ENCODE data around the gene FZD1. TPM values are rescaled to one million over a fixed set of nuclear protein-coding genes. Genes with fewer than 3 reads are reported as not detected.
A peak's percentile ranks its signal among the peaks of the same experiment; 100 is the strongest.

Gene FZD1
- total and polyA plus RNA-seq, 2 donors = 1.4 to 2.8 TPM

GRCh38 chr7:91291902-91292301 is 27.7 kb downstream of the FZD1 start:
- no peak for DNase-seq (ENCODE audit: low read depth in 6 of 9, low spot score in 9 of 9)
- Histone ChIP-seq H3K27ac (ENCODE audit: low read depth in 1 of 2, low read length in 1 of 2) (no peak overlapping the region), H3K4me3 (ENCODE audit: low read length in 2 of 2) (no peak overlapping the region), H3K36me3 (ENCODE audit: control insufficient read depth in 2 of 2, insufficient read depth in 2 of 2, low read length in 1 of 2) (no peaks in the 10 kb centered on the region), H3K27me3 (ENCODE audit: control insufficient read depth in 2 of 2, insufficient read depth in 1 of 2, low read length in 1 of 2) (no peaks in the 10 kb centered on the region), H3K4me1 (ENCODE audit: control insufficient read depth in 2 of 2, insufficient read depth in 2 of 2, low read length in 2 of 2) (no peaks in the 10 kb centered on the region), H3K9me3 (ENCODE audit: control insufficient read depth in 2 of 2, insufficient read depth in 1 of 2, low read length in 1 of 2) (no peaks in the 10 kb centered on the region)
- 92% methylated on average over 1 of the region's 1 CpG for WGBS

DNA sequence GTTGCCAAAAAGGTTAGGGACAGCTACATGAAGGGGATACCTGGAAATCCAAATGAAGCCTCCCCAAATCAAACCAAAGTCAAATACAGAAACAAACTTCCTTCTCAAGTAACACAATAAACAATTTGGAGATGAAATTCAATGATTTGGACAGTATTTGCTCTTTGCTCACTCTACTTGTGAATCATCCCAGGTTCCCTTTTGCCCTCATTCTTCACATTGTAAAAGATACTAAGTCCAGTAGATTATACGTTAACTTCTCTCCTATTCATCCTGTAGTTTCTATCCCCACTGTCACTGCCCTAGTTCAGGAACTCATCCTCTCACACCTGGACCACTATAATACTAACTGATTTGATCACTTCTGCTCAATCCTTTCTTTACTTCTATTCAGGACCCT is 28.3 kb downstream of the FZD1 start:
- WGBS = 98% methylated on average over 1 of the region's 1 CpG
- H3K27me3 ChIP-seq (ENCODE audit: control insufficient read depth in 2 of 2, insufficient read depth in 1 of 2, low read length in 1 of 2) = no peaks in the 10 kb centered on the region
- no peak for DNase-seq (ENCODE audit: low read depth in 6 of 9, low spot score in 9 of 9)
- no peaks in the 10 kb centered on the region for H3K9me3 ChIP-seq (ENCODE audit: control insufficient read depth in 2 of 2, insufficient read depth in 1 of 2, low read length in 1 of 2)
- no peak overlapping the region for H3K4me3 ChIP-seq (ENCODE audit: low read length in 2 of 2)
- H3K27ac ChIP-seq (ENCODE audit: low read depth in 1 of 2, low read length in 1 of 2) = no peak overlapping the region
- no peaks in the 10 kb centered on the region for H3K4me1 ChIP-seq (ENCODE audit: control insufficient read depth in 2 of 2, insufficient read depth in 2 of 2, low read length in 2 of 2)
- no peaks in the 10 kb centered on the region for H3K36me3 ChIP-seq (ENCODE audit: control insufficient read depth in 2 of 2, insufficient read depth in 2 of 2, low read length in 1 of 2)

DNA sequence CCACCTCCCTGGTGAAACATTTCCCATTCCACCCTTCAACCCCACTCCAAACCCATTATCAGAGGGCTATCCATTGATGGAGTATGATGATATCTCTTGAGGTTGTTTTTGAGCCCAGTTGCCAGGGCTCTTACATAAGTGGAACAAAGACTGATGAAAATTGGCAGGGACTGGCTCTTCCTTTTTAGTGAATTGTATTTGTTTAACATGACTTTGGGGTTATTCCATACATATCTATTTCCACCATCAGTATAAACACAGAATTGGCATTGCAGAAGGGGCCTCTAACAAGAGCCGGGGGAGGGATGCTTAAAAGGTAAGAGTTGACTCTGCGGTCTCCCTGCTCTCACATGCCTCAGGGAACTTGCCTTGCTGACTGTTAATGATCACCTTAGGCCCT is 28.9 kb downstream of the FZD1 start:
- H3K4me1 ChIP-seq (ENCODE audit: control insufficient read depth in 2 of 2, insufficient read depth in 2 of 2, low read length in 2 of 2) = no peaks in the 10 kb centered on the region
- WGBS = 96% methylated on average over 2 of the region's 2 CpGs

DNA sequence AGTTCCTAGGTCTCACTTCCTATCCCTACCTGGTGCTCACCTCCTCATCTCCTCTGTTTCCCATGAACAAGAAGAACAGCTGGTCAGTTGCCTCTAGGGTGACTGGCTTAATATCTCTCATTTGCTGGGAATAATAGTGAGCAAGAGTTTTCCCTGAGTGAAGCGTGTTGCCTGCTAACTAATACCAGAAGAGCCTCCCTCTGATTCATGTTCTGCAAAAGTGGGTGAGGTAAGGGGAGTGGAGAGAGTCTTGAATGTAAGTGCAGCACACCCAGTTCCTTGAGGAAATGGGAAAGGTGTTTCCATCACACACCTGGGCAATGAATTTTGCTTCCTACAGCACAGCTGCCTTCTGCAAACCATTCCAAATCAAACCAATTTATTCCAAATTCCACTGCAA is 29.6 kb downstream of the FZD1 start:
- Histone ChIP-seq H3K9me3 (ENCODE audit: control insufficient read depth in 2 of 2, insufficient read depth in 1 of 2, low read length in 1 of 2) (no peaks in the 10 kb centered on the region), H3K4me1 (ENCODE audit: control insufficient read depth in 2 of 2, insufficient read depth in 2 of 2, low read length in 2 of 2) (no peaks in the 10 kb centered on the region), H3K27me3 (ENCODE audit: control insufficient read depth in 2 of 2, insufficient read depth in 1 of 2, low read length in 1 of 2) (no peaks in the 10 kb centered on the region), H3K36me3 (ENCODE audit: control insufficient read depth in 2 of 2, insufficient read depth in 2 of 2, low read length in 1 of 2) (no peaks in the 10 kb centered on the region), H3K27ac (ENCODE audit: low read depth in 1 of 2, low read length in 1 of 2) (no peak overlapping the region), H3K4me3 (ENCODE audit: low read length in 2 of 2) (no peak overlapping the region)
- no peak for DNase-seq (ENCODE audit: low read depth in 6 of 9, low spot score in 9 of 9)
- WGBS = 99% methylated on average over 1 of the region's 1 CpG

More for the DNA sequence above, 28.9 kb downstream of the FZD1 start:
- no peak overlapping the region for H3K4me3 ChIP-seq (ENCODE audit: low read length in 2 of 2)
- no peaks in the 10 kb centered on the region for H3K36me3 ChIP-seq (ENCODE audit: control insufficient read depth in 2 of 2, insufficient read depth in 2 of 2, low read length in 1 of 2)
- H3K9me3 ChIP-seq (ENCODE audit: control insufficient read depth in 2 of 2, insufficient read depth in 1 of 2, low read length in 1 of 2) = no peaks in the 10 kb centered on the region
- H3K27ac ChIP-seq (ENCODE audit: low read depth in 1 of 2, low read length in 1 of 2) = no peak overlapping the region
- no peaks in the 10 kb centered on the region for H3K27me3 ChIP-seq (ENCODE audit: control insufficient read depth in 2 of 2, insufficient read depth in 1 of 2, low read length in 1 of 2)
- DNase-seq (ENCODE audit: low read depth in 6 of 9, low spot score in 9 of 9) = no peak

GRCh38 chr7:91294639-91295220 is 30.5 kb downstream of the FZD1 start:
- H3K9me3 ChIP-seq (ENCODE audit: control insufficient read depth in 2 of 2, insufficient read depth in 1 of 2, low read length in 1 of 2) = no peaks in the 10 kb centered on the region
- no peaks in the 10 kb centered on the region for H3K27me3 ChIP-seq (ENCODE audit: control insufficient read depth in 2 of 2, insufficient read depth in 1 of 2, low read length in 1 of 2)
- 96% methylated on average over 6 of the region's 6 CpGs for WGBS
- no peaks in the 10 kb centered on the region for H3K36me3 ChIP-seq (ENCODE audit: control insufficient read depth in 2 of 2, insufficient read depth in 2 of 2, low read length in 1 of 2)
- no peak for DNase-seq (ENCODE audit: low read depth in 6 of 9, low spot score in 9 of 9)
- no peak overlapping the region for H3K4me3 ChIP-seq (ENCODE audit: low read length in 2 of 2)
- H3K4me1 ChIP-seq (ENCODE audit: control insufficient read depth in 2 of 2, insufficient read depth in 2 of 2, low read length in 2 of 2) = no peaks in the 10 kb centered on the region
- no peak overlapping the region for H3K27ac ChIP-seq (ENCODE audit: low read depth in 1 of 2, low read length in 1 of 2)

- DNase-seq (ENCODE audit: low read depth in 6 of 9, low spot score in 9 of 9) = no peak
- H3K27ac ChIP-seq (ENCODE audit: low read depth in 1 of 2, low read length in 1 of 2) = no peak overlapping the region
- 97% methylated on average over 3 of the region's 3 CpGs for WGBS
Measured at GRCh38 chr7:91295576-91295975, 31.3 kb downstream of the FZD1 start.

DNA sequence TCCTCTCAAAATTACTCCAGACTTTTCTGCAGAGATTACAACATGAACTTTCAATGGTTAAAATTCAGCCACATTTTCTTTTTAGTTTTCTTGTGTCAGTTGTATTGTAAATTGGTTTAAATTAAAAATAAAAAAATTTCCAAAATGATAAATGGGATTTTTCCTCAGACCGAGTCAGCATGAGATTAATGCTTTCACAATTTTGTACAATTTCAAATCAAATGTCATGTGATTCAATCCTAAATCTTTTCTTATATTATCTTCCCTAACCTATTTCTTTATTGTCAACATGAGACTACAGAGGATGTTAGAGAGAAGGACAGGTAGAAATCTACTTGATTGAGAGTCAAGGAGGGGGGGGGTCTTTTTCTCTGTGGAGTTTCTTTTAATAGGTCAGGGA is 33.7 kb downstream of the FZD1 start:
- 88% methylated on average over 1 of the region's 1 CpG for WGBS
- H3K4me3 ChIP-seq (ENCODE audit: low read length in 2 of 2) = no peak overlapping the region

More at GRCh38 chr7:91295576-91295975, 31.3 kb downstream of the FZD1 start:
- H3K9me3 ChIP-seq (ENCODE audit: control insufficient read depth in 2 of 2, insufficient read depth in 1 of 2, low read length in 1 of 2) = no peaks in the 10 kb centered on the region
- H3K4me3 ChIP-seq (ENCODE audit: low read length in 2 of 2) = no peak overlapping the region
- no peaks in the 10 kb centered on the region for H3K4me1 ChIP-seq (ENCODE audit: control insufficient read depth in 2 of 2, insufficient read depth in 2 of 2, low read length in 2 of 2)
- no peaks in the 10 kb centered on the region for H3K27me3 ChIP-seq (ENCODE audit: control insufficient read depth in 2 of 2, insufficient read depth in 1 of 2, low read length in 1 of 2)
- H3K36me3 ChIP-seq (ENCODE audit: control insufficient read depth in 2 of 2, insufficient read depth in 2 of 2, low read length in 1 of 2) = no peaks in the 10 kb centered on the region

GRCh38 chr7:91299952-91300775 is 35.9 kb downstream of the FZD1 start:
- Histone ChIP-seq H3K4me1 (ENCODE audit: control insufficient read depth in 2 of 2, insufficient read depth in 2 of 2, low read length in 2 of 2) (no peaks in the 10 kb centered on the region), H3K27ac (ENCODE audit: low read depth in 1 of 2, low read length in 1 of 2) (no peak overlapping the region), H3K36me3 (ENCODE audit: control insufficient read depth in 2 of 2, insufficient read depth in 2 of 2, low read length in 1 of 2) (no peaks in the 10 kb centered on the region), H3K9me3 (ENCODE audit: control insufficient read depth in 2 of 2, insufficient read depth in 1 of 2, low read length in 1 of 2) (no peaks in the 10 kb centered on the region), H3K27me3 (ENCODE audit: control insufficient read depth in 2 of 2, insufficient read depth in 1 of 2, low read length in 1 of 2) (no peaks in the 10 kb centered on the region), H3K4me3 (ENCODE audit: low read length in 2 of 2) (no peak overlapping the region)
- DNase-seq (ENCODE audit: low read depth in 6 of 9, low spot score in 9 of 9) = peak in 1 of 9 donors; percentile 3
- WGBS = 81% methylated on average over 6 of the region's 6 CpGs

More for the DNA sequence above, 33.7 kb downstream of the FZD1 start:
- H3K27ac ChIP-seq (ENCODE audit: low read depth in 1 of 2, low read length in 1 of 2) = no peak overlapping the region
- H3K4me1 ChIP-seq (ENCODE audit: control insufficient read depth in 2 of 2, insufficient read depth in 2 of 2, low read length in 2 of 2) = no peaks in the 10 kb centered on the region
- DNase-seq (ENCODE audit: low read depth in 6 of 9, low spot score in 9 of 9) = no peak
- no peaks in the 10 kb centered on the region for H3K36me3 ChIP-seq (ENCODE audit: control insufficient read depth in 2 of 2, insufficient read depth in 2 of 2, low read length in 1 of 2)
- no peaks in the 10 kb centered on the region for H3K9me3 ChIP-seq (ENCODE audit: control insufficient read depth in 2 of 2, insufficient read depth in 1 of 2, low read length in 1 of 2)
- H3K27me3 ChIP-seq (ENCODE audit: control insufficient read depth in 2 of 2, insufficient read depth in 1 of 2, low read length in 1 of 2) = no peaks in the 10 kb centered on the region

GRCh38 chr7:91302794-91303193 is 38.6 kb downstream of the FZD1 start:
- 16% methylated on average over 2 of the region's 2 CpGs for WGBS
- Histone ChIP-seq H3K27ac (ENCODE audit: low read depth in 1 of 2, low read length in 1 of 2) (no peak overlapping the region), H3K36me3 (ENCODE audit: control insufficient read depth in 2 of 2, insufficient read depth in 2 of 2, low read length in 1 of 2) (no peaks in the 10 kb centered on the region), H3K4me3 (ENCODE audit: low read length in 2 of 2) (no peak overlapping the region), H3K9me3 (ENCODE audit: control insufficient read depth in 2 of 2, insufficient read depth in 1 of 2, low read length in 1 of 2) (no peaks in the 10 kb centered on the region), H3K4me1 (ENCODE audit: control insufficient read depth in 2 of 2, insufficient read depth in 2 of 2, low read length in 2 of 2) (no peaks in the 10 kb centered on the region), H3K27me3 (ENCODE audit: control insufficient read depth in 2 of 2, insufficient read depth in 1 of 2, low read length in 1 of 2) (no peaks in the 10 kb centered on the region)
- no peak for DNase-seq (ENCODE audit: low read depth in 6 of 9, low spot score in 9 of 9)
